Measurements from ENCODE around the gene EPHX1.

Gene EPHX1

DNA sequence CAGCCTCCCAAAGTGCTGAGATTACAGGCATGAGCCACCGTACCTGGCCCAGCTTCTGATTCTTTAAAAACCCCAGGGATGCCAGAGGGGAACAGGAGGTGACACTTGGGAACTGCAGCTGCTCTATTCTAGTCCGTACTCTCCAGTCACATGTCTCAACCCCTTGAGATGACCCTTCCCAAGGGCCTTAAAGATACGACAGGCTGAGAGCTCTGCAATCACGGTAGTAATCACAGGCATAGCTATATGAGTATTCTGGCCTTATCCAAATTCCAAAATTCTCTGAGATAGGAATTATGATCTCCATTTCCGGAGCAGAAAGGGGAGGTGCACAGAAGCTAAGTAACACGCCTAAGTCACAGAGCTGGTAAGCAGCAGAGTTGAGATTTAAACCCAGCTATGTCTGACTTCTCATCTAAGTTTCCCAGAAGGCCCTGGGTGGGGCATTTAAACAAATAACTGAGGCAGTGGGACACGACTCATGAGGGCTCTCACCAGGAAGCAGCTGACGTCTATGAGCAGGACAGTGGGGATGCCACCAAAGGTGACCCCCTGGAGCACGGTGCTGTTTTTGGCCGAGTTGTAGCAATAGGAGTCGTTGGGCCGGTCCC is 67.1 kb downstream of the EPHX1 start:
- Histone ChIP-seq H3K27me3 (no peaks in the 10 kb centered on the region), H3K4me1 (peaks cover 3 to 49% (median 46%) of the 10 kb centered on the region in 4 donors), H3K27ac (peak overlapping the region; percentile 87 to 94), H3K9me3 (no peaks in the 10 kb centered on the region), H3K4me3 (peak overlapping the region in 1 of 2 donors; percentile 2), H3K36me3 (peaks cover 22 to 45% (median 41%) of the 10 kb centered on the region in 3 donors)
- intact Hi-C loops (cut with DNase I; ENCODE audit: low total_unique reads), result no loop called here
- no peak for DNase-seq
- TF ChIP-seq, protein P1, sequence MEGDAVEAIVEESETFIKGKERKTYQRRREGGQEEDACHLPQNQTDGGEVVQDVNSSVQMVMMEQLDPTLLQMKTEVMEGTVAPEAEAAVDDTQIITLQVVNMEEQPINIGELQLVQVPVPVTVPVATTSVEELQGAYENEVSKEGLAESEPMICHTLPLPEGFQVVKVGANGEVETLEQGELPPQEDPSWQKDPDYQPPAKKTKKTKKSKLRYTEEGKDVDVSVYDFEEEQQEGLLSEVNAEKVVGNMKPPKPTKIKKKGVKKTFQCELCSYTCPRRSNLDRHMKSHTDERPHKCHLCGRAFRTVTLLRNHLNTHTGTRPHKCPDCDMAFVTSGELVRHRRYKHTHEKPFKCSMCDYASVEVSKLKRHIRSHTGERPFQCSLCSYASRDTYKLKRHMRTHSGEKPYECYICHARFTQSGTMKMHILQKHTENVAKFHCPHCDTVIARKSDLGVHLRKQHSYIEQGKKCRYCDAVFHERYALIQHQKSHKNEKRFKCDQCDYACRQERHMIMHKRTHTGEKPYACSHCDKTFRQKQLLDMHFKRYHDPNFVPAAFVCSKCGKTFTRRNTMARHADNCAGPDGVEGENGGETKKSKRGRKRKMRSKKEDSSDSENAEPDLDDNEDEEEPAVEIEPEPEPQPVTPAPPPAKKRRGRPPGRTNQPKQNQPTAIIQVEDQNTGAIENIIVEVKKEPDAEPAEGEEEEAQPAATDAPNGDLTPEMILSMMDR (IDR thresholded peaks at IDR 0.05), result no peak

DNA sequence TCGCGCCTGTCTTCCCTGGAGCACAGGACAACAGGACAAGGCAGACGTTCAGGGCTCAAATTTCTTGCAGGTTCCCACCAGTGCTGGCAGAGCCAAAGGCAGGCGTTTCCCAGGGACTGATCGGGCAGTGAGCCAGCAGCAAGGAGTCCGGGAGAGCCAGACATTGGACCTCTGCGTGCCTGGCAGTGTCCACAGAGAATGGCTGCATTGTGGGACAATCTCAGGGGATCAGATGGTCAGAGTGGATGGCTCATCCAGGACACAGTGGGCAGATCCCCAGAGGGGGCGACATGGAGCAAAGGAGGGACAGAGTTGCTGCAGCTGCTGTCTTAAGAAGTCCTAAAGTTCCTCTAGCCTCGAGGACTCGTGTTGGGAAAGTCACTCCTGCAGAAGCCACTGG is 67.7 kb downstream of the EPHX1 start:
- Histone ChIP-seq H3K4me1 (peaks cover 3 to 49% (median 46%) of the 10 kb centered on the region in 4 donors), H3K9me3 (no peaks in the 10 kb centered on the region), H3K27me3 (no peaks in the 10 kb centered on the region), H3K36me3 (peaks cover 20 to 42% (median 35%) of the 10 kb centered on the region in 3 donors), H3K27ac (peak overlapping the region; percentile 87 to 94), H3K4me3 (peak overlapping the region in 1 of 2 donors; percentile 2)
- TF ChIP-seq, protein P1 (IDR thresholded peaks at IDR 0.05), result peak; percentile 42 to 58
- intact Hi-C loops (cut with DNase I; ENCODE audit: low total_unique reads), result no loop called here
- DNase-seq, result peak; percentile 65 to 85

DNA sequence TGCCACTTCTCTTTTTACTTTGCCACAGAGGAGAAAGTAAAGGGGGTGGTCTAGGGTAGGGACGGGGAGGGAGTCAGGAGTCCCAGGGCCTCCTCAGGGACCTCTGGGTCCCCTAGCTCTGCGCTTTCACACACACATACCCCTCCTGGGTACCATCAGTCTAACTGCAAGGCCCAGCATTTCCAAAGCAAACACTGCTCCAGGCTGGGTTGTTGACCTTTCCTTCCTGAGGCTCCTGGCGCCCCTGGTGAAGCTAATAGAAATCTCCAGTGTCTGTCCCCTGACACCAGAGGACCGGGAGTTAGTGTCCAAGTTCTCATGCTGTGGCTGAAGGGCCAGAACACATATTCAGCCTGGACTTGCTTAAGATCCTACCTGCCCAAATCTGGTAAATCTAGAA is 68.4 kb downstream of the EPHX1 start:
- TF ChIP-seq, protein P1 (IDR thresholded peaks at IDR 0.05), result no peak
- Histone ChIP-seq H3K27me3 (no peaks in the 10 kb centered on the region), H3K27ac (peak overlapping the region; percentile 87 to 94), H3K36me3 (peaks cover 13 to 35% (median 28%) of the 10 kb centered on the region in 3 donors), H3K4me3 (no peak overlapping the region), H3K4me1 (peaks cover 3 to 52% (median 48%) of the 10 kb centered on the region in 4 donors), H3K9me3 (no peaks in the 10 kb centered on the region)
- DNase-seq, result no peak
- intact Hi-C loops (cut with DNase I; ENCODE audit: low total_unique reads), result loop anchor here (2.0 kb wide), 1 partner anchor 13 kb away; no protein-coding TSS in a partner anchor

DNA sequence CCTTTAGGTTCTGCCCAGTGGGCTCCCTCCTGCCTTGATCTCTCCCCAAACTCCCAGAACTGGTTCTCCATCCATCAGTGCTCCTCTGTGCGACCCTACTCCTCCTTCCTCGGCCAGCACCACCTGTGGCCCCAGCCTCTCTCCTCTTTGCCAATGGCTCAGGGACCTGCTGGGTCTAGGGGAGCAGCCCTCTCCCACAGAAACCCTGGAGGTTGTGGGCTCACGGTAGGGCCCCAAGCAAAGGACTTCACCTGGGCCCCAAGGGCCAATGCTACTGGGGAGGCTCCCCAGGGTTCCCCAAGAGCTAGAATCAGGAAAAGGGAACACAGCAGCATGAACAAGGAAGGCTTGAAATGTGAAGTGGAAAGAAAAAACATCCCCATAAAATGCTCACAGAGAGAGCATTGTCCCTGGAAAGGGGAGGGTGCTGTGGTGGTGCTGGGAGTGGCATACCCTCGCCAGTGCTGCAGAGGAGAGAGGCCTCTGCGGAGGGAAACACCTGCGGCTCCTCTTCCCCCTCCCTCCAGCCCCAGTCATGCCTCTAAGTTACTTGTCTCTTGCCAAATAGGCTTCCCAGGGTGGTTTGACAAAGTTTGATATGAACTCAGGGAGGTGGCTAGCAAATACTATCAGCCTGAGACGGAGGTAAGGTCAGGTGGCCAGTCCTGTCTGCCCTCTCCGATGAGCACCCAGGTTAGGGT is 69.7 kb downstream of the EPHX1 start:
- Histone ChIP-seq H3K27me3 (no peaks in the 10 kb centered on the region), H3K4me3 (peak overlapping the region in 1 of 2 donors; percentile 73), H3K4me1 (peaks cover 3 to 54% (median 50%) of the 10 kb centered on the region in 4 donors), H3K27ac (peak overlapping the region; percentile 87 to 94), H3K9me3 (no peaks in the 10 kb centered on the region), H3K36me3 (peaks cover 0 to 21% (median 16%) of the 10 kb centered on the region in 3 donors)
- DNase-seq, result no peak
- TF ChIP-seq, protein P1 (IDR thresholded peaks at IDR 0.05), result no peak
- intact Hi-C loops (cut with DNase I; ENCODE audit: low total_unique reads), result loop anchor here (2.0 kb wide), 1 partner anchor 15 kb away; no protein-coding TSS in a partner anchor

DNA sequence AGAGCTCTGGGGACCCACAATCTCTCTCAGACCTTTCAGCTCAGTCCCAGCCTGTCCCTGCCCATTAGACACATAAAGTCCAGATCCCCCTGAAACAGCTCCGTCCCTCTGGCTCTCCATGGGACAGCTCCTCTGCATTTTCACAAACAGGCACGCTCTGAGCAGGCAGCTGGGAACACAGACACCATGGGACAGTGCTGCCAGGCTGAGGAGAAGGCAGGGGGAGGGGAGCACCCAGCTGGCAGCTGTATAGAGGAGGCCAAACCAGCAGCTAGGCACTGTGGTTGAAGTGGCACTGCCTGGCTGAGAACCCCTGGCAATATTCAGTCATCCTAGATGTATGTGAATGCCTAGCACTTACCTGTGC is 70.3 kb downstream of the EPHX1 start:
- Histone ChIP-seq H3K4me1 (peaks cover 3 to 54% (median 50%) of the 10 kb centered on the region in 4 donors), H3K9me3 (no peaks in the 10 kb centered on the region), H3K4me3 (peak overlapping the region in 1 of 2 donors; percentile 73), H3K27me3 (no peaks in the 10 kb centered on the region), H3K27ac (peak overlapping the region; percentile 87 to 94), H3K36me3 (peaks cover 0 to 16% (median 11%) of the 10 kb centered on the region in 3 donors)
- no peak for DNase-seq
- TF ChIP-seq, protein P1 (IDR thresholded peaks at IDR 0.05), result no peak
- intact Hi-C loops (cut with DNase I; ENCODE audit: low total_unique reads), result no loop called here
